Lower leg skin (tissue), 3 donors: ENCODE results near the gene PLA2G4A.

Source experiments
- CTCF ChIP-seq, 3 donors: fragments of 450-650 bp; IDR thresholded peaks; one replicate each; pipeline ENCODE4 v1.5.1; 2016; ENCODE audit warnings: antibody characterized with exemption in 3 of 3, mild to moderate bottlenecking in 3 of 3, moderate library complexity in 2 of 3
- POLR2A ChIP-seq, 2 donors: fragments of 450-650 bp; IDR thresholded peaks; one replicate each; pipeline ENCODE4 v1.6.1; 2016 to 2017; ENCODE audit warnings: antibody characterized with exemption in 2 of 2, mild to moderate bottlenecking in 1 of 2, moderate library complexity in 1 of 2

- TF ChIP-seq CTCF (IDR thresholded peaks at IDR 0.05) = no peak
- no peak for TF ChIP-seq POLR2A (IDR thresholded peaks at IDR 0.05)
Measured at GRCh38 chr1:186957314-186957713, 128.6 kb downstream of the PLA2G4A start.
